HepG2 (cell line): ENCODE measurements around the gene AP1AR. TPM values are rescaled to one million over a fixed set of nuclear protein-coding genes. Genes with fewer than 3 reads are reported as not detected.

Source experiments
- FOXJ3 ChIP-seq: sonication (generic); formaldehyde crosslinking; IDR thresholded peaks from 2 replicates; pipeline ENCODE4 v1.4.0; 2020; ENCODE audit warnings: missing genetic modification reagents, mild to moderate bottlenecking, borderline replicate concordance
- HIC2 ChIP-seq: sonication (generic); formaldehyde crosslinking; IDR thresholded peaks from 2 replicates; pipeline ENCODE4 v1.9.0; 2022; ENCODE audit warnings: low read depth, missing genetic modification reagents
- MTA1 ChIP-seq: sonication (generic); formaldehyde crosslinking; IDR thresholded peaks from 2 replicates; pipeline ENCODE4 v1.4.0; 2020; ENCODE audit warnings: missing genetic modification reagents, mild to moderate bottlenecking, borderline replicate concordance
- PBX2 ChIP-seq: IDR thresholded peaks from 2 replicates; pipeline ENCODE4 v1.6.1; 2016; ENCODE audit warnings: control low read depth
- SMAD9 ChIP-seq: sonication (generic); formaldehyde crosslinking; IDR thresholded peaks from 2 replicates; pipeline ENCODE4 v1.5.1; 2020; ENCODE audit warnings: mild to moderate bottlenecking, missing genetic modification reagents
- SMYD3 ChIP-seq: sonication (generic); formaldehyde crosslinking; IDR thresholded peaks from 2 replicates; pipeline ENCODE4 v1.8.1; 2023; ENCODE audit warnings: mild to moderate bottlenecking, missing genetic modification reagents
- TBP ChIP-seq: sonication (generic); formaldehyde crosslinking; IDR thresholded peaks from 2 replicates; pipeline ENCODE4 v1.5.0; 2020; ENCODE audit warnings: missing genetic modification reagents
- TFDP1 ChIP-seq: IDR thresholded peaks from 2 replicates; pipeline ENCODE4 v1.6.1; 2016; ENCODE audit warnings: missing compliant biosample characterization, missing genetic modification reagents, borderline replicate concordance
- TMF1 ChIP-seq: sonication (generic); formaldehyde crosslinking; IDR thresholded peaks from 2 replicates; pipeline ENCODE4 v1.8.1; 2022; ENCODE audit warnings: low read depth, missing genetic modification reagents
- TOE1 ChIP-seq: sonication (generic); formaldehyde crosslinking; IDR thresholded peaks from 2 replicates; pipeline ENCODE4 v1.4.0; 2020; ENCODE audit warnings: mild to moderate bottlenecking, missing genetic modification reagents
- ZBTB21 ChIP-seq: sonication (generic); formaldehyde crosslinking; IDR thresholded peaks from 2 replicates; pipeline ENCODE4 v1.4.0; 2020; ENCODE audit warnings: missing genetic modification reagents
- ZFAT ChIP-seq: sonication (generic); formaldehyde crosslinking; conservative IDR thresholded peaks from 2 replicates; pipeline ENCODE4 v1.8.1; 2023; ENCODE audit warnings: missing genetic modification reagents, inconsistent platforms
- ZFP41 ChIP-seq: sonication (generic); formaldehyde crosslinking; IDR thresholded peaks from 2 replicates; pipeline ENCODE4 v1.4.0; 2020; ENCODE audit warnings: mild to moderate bottlenecking, missing genetic modification reagents, borderline replicate concordance
- ZNF281 ChIP-seq: sonication (generic); formaldehyde crosslinking; IDR thresholded peaks from 2 replicates; pipeline ENCODE4 v1.4.0; 2020; ENCODE audit warnings: missing genetic modification reagents, borderline replicate concordance
- ZNF574 ChIP-seq: sonication (generic); formaldehyde crosslinking; IDR thresholded peaks from 2 replicates; pipeline ENCODE4 v1.4.0; 2020; ENCODE audit warnings: missing genetic modification reagents
- ZNF674 ChIP-seq: sonication (generic); formaldehyde crosslinking; IDR thresholded peaks from 2 replicates; pipeline ENCODE4 v1.5.0; 2020; ENCODE audit warnings: low read depth, mild to moderate bottlenecking, missing genetic modification reagents
- ZNF704 ChIP-seq: sonication (generic); formaldehyde crosslinking; IDR thresholded peaks from 2 replicates; pipeline ENCODE4 v1.8.1; 2023; ENCODE audit warnings: mild to moderate bottlenecking, inconsistent platforms, moderate library complexity, missing genetic modification reagents, borderline replicate concordance
- ZNF841 ChIP-seq: sonication (generic); formaldehyde crosslinking; IDR thresholded peaks from 2 replicates; pipeline ENCODE4 v1.8.1; 2023; ENCODE audit warnings: missing genetic modification reagents, borderline replicate concordance
- ZSCAN21 ChIP-seq: sonication (generic); formaldehyde crosslinking; IDR thresholded peaks from 2 replicates; pipeline ENCODE4 v1.8.0; 2022; ENCODE audit warnings: mild to moderate bottlenecking, missing genetic modification reagents, moderate library complexity, borderline replicate concordance
- ZSCAN30 ChIP-seq: sonication (generic); formaldehyde crosslinking; IDR thresholded peaks from 2 replicates; pipeline ENCODE4 v1.5.0; 2020; ENCODE audit warnings: mild to moderate bottlenecking, missing genetic modification reagents
- polyA plus RNA-seq, 8 experiments: library from polyadenylated mRNA; depleted of rRNA in 3 of 8; stranded (reverse) in 7 of 8; unstranded in 1 of 8; fragments of >200 nt; fragmentation: Illumina TruSeq in 4 of 8; extraction: Trizol in 4 of 8; gene quantifications; 2 replicates each; pipeline versions ENCODE4 v1.2.1 to v1.2.3, GENCODE V29; 2011 to 2016; ENCODE audit warnings: low read depth in 4 of 8, missing spikeins in 1 of 8, mixed read lengths in 1 of 8; ENCODE audit not compliant: insufficient read depth in 1 of 8
- total RNA-seq, 5 experiments: library from RNA; depleted of rRNA; stranded (reverse); fragments of >200 nt; fragmentation: Illumina TruSeq; extraction: Trizol; gene quantifications; 2 replicates each; pipeline ENCODE4 v1.2.3, GENCODE V29; 2016; ENCODE audit warnings: low read depth in 1 of 5

The AP1AR gene
- total and polyA plus RNA-seq, 2 of the 13 experiments (the other 11 are each of a cell fraction or from before 2014, with no cell fraction given), result 24.9 to 39.9 TPM

- TF ChIP-seq PBX2 (no peak), MTA1 (CRISPR knock-in tag) (no peak), FOXJ3 (CRISPR knock-in tag) (peak; percentile 91; the same call in 1 of the 2 replicates), SMYD3 (CRISPR knock-in tag) (no peak), ZNF674 (no peak), ZNF281 (CRISPR knock-in tag) (no peak), ZSCAN30 (CRISPR knock-in tag) (no peak), ZSCAN21 (no peak), TOE1 (CRISPR knock-in tag) (no peak), ZNF841 (CRISPR knock-in tag) (no peak), HIC2 (no peak), ZNF704 (CRISPR knock-in tag) (no peak), TBP (CRISPR knock-in tag) (no peak), TFDP1 (CRISPR knock-in tag) (no peak), TMF1 (CRISPR knock-in tag) (no peak), ZBTB21 (no peak), SMAD9 (CRISPR knock-in tag) (no peak), ZFAT (no peak), ZFP41 (CRISPR knock-in tag) (no peak), ZNF574 (no peak)
Observed at GRCh38 chr4:112203593-112203992, 28.0 kb upstream of the AP1AR start (continued).
